ENCODE data around the gene SZT2. TPM values are rescaled to one million over a fixed set of nuclear protein-coding genes. Genes with fewer than 3 reads are reported as not detected.
A peak's percentile ranks its signal among the peaks of the same experiment; 100 is the strongest.

SZT2 gene
- total RNA-seq, 1 experiment from 2014 or later: 27.9 TPM

- Histone ChIP-seq H3K4me3 (ENCODE audit: low read depth, low read length, poor library complexity, severe bottlenecking) (no peak overlapping the region), H3K27me3 (replicated peaks; ENCODE audit: insufficient read depth, low read depth, low read length, poor library complexity) (no peaks in the 10 kb centered on the region), H3K27ac (ENCODE audit: low read depth, low read length, poor library complexity, severe bottlenecking) (no peak overlapping the region), H3K9me3 (ENCODE audit: low read depth, low read length, poor library complexity, severe bottlenecking) (peaks cover 11% of the 10 kb centered on the region), H3K4me1 (ENCODE audit: insufficient read depth, low read length, poor library complexity, severe bottlenecking) (no peaks in the 10 kb centered on the region), H3K36me3 (ENCODE audit: insufficient read depth, low read length, poor library complexity, severe bottlenecking) (no peaks in the 10 kb centered on the region)
- no peak for TF ChIP-seq EZH2 (IDR thresholded peaks at IDR 0.05; ENCODE audit: borderline replicate concordance, low read depth, low read length, poor library complexity, severe bottlenecking)
- TF ChIP-seq CTCF (conservative IDR thresholded peaks at IDR 0.05; ENCODE audit: low read depth, low read length): no peak
- ChIA-PET POLR2A (ENCODE audit: low non-redundant PET) (interaction anchor here (0.6 kb wide), 1 partner anchor 26 kb away, joined by 4 read pairs; no protein-coding TSS in a partner anchor), CTCF (no interaction called here)
- no TSS peak for BruUV-seq (replicated peaks)
- intact Hi-C loops (cut with micrococcal nuclease; ENCODE audit: unreplicated experiment): no loop called here
- no peak for DNase-seq (ENCODE audit: low spot score)
Observed at GRCh38 chr1:43492826-43493225, 103.1 kb downstream of the SZT2 start.

GRCh38 chr1:43493661-43494450 is 104.2 kb downstream of the SZT2 start:
- Histone ChIP-seq H3K27me3 (replicated peaks; ENCODE audit: insufficient read depth, low read depth, low read length, poor library complexity) (no peaks in the 10 kb centered on the region), H3K4me1 (ENCODE audit: insufficient read depth, low read length, poor library complexity, severe bottlenecking) (no peaks in the 10 kb centered on the region), H3K36me3 (ENCODE audit: insufficient read depth, low read length, poor library complexity, severe bottlenecking) (no peaks in the 10 kb centered on the region), H3K4me3 (ENCODE audit: low read depth, low read length, poor library complexity, severe bottlenecking) (no peak overlapping the region), H3K27ac (ENCODE audit: low read depth, low read length, poor library complexity, severe bottlenecking) (no peak overlapping the region), H3K9me3 (ENCODE audit: low read depth, low read length, poor library complexity, severe bottlenecking) (peaks cover 7% of the 10 kb centered on the region)
- no TSS peak for BruUV-seq (replicated peaks)
- ChIA-PET CTCF (no interaction called here), POLR2A (ENCODE audit: low non-redundant PET) (no interaction called here)
- TF ChIP-seq EZH2 (IDR thresholded peaks at IDR 0.05; ENCODE audit: borderline replicate concordance, low read depth, low read length, poor library complexity, severe bottlenecking) (no peak), CTCF (conservative IDR thresholded peaks at IDR 0.05; ENCODE audit: low read depth, low read length) (no peak)
- DNase-seq (ENCODE audit: low spot score): peak; percentile 11
- intact Hi-C loops (cut with micrococcal nuclease; ENCODE audit: unreplicated experiment): no loop called here

GRCh38 chr1:43495204-43495603 is 105.5 kb downstream of the SZT2 start:
- no peaks in the 10 kb centered on the region for H3K4me1 ChIP-seq (ENCODE audit: insufficient read depth, low read length, poor library complexity, severe bottlenecking)
- no peak overlapping the region for H3K27ac ChIP-seq (ENCODE audit: low read depth, low read length, poor library complexity, severe bottlenecking)
- intact Hi-C loops (cut with micrococcal nuclease; ENCODE audit: unreplicated experiment): no loop called here
- peaks cover 7% of the 10 kb centered on the region for H3K9me3 ChIP-seq (ENCODE audit: low read depth, low read length, poor library complexity, severe bottlenecking)
- ChIA-PET POLR2A (ENCODE audit: low non-redundant PET) (no interaction called here), CTCF (no interaction called here)
- no peak overlapping the region for H3K4me3 ChIP-seq (ENCODE audit: low read depth, low read length, poor library complexity, severe bottlenecking)
- no peak for DNase-seq (ENCODE audit: low spot score)
- TF ChIP-seq CTCF (conservative IDR thresholded peaks at IDR 0.05; ENCODE audit: low read depth, low read length) (no peak), EZH2 (IDR thresholded peaks at IDR 0.05; ENCODE audit: borderline replicate concordance, low read depth, low read length, poor library complexity, severe bottlenecking) (no peak)
- no peaks in the 10 kb centered on the region for H3K27me3 ChIP-seq (replicated peaks; ENCODE audit: insufficient read depth, low read depth, low read length, poor library complexity)
- BruUV-seq (replicated peaks): no TSS peak
- no peaks in the 10 kb centered on the region for H3K36me3 ChIP-seq (ENCODE audit: insufficient read depth, low read length, poor library complexity, severe bottlenecking)
